ENCODE results near the gene CDC26. TPM values are rescaled to one million over a fixed set of nuclear protein-coding genes. Genes with fewer than 3 reads are reported as not detected.

CDC26 gene
- total RNA-seq, 1 experiment from 2014 or later: 22.0 TPM

- Histone ChIP-seq H3K4me1 (ENCODE audit: control insufficient read depth in 1 of 2, insufficient read depth in 2 of 2, low read length in 2 of 2) (peaks cover 0 to 9% of the 10 kb centered on the region in 2 experiments; a peak in 2 of 4 replicates), H3K27me3 (ENCODE audit: insufficient read depth, low read length) (no peaks in the 10 kb centered on the region), H4K20me1 (ENCODE audit: insufficient read depth) (no peaks in the 10 kb centered on the region), H3K9me2 (ENCODE audit: insufficient read depth) (no peaks in the 10 kb centered on the region), H3K27ac (ENCODE audit: low read depth, low read length) (no peak overlapping the region), H3K9me3 (ENCODE audit: control insufficient read depth in 1 of 2, insufficient read depth in 1 of 2, low read depth in 1 of 2, low read length in 2 of 2) (no peaks in the 10 kb centered on the region), H3K4me3 (replicated peaks in 1 of 2; ENCODE audit: low read depth in 1 of 2, low read length in 2 of 2) (no peak overlapping the region), H3K36me3 (ENCODE audit: control insufficient read depth in 1 of 2, insufficient read depth in 2 of 2, low read length in 2 of 2) (peaks cover 21 to 23% of the 10 kb centered on the region in 2 experiments; a peak in 3 of 4 replicates), H3K4me2 (ENCODE audit: low read length) (no peak overlapping the region), H2AFZ (ENCODE audit: low read depth, low read length, poor library complexity, severe bottlenecking) (no peak overlapping the region), H3K9ac (ENCODE audit: low read length) (no peak overlapping the region), H3K79me2 (ENCODE audit: insufficient read depth, low read length) (peaks cover 15% of the 10 kb centered on the region)
- no TSS peak for BruUV-seq (replicated peaks)
- RAD21 ChIA-PET (ENCODE audit: low non-redundant PET in 1 of 2, low total read pairs in 2 of 2, uncharacterized antibody in 2 of 2, unreplicated experiment in 2 of 2): no interaction called here
- TF ChIP-seq SP1 (IDR thresholded peaks at IDR 0.05; ENCODE audit: low read depth): no peak
- POLR2A ChIA-PET: no interaction called here
- DNase-seq (ENCODE audit: low read depth, low spot score): no peak
- CTCF ChIA-PET: no interaction called here
- no peak for ATAC-seq
- intact Hi-C loops (cut with micrococcal nuclease): loop anchor here (10.0 kb wide), 1 partner anchor 345 kb away; no protein-coding TSS in a partner anchor
These were observed 5.5 kb downstream of the CDC26 start for GRCh38 chr9:113269871-113270270.

DNA sequence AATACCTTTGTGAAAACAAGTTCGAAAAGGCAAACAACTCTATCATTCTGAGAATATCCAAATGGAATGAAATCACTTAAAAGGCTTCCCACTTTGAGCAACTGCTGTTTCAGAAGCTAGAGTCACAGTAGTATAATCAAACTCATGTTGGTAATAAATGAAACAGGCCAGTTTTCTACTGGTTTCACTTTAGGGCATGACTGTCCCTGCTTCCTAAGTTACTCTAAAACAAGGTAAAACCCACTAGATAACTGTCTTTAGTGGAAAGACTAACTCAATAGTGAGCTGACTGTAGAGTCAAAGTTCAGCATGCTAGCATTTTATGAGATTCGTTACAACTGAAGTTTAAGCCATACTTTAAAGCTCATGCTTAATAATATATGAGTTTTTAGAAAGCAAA lies 6.0 kb downstream of the CDC26 start:
- Histone ChIP-seq H3K36me3 (ENCODE audit: control insufficient read depth in 1 of 2, insufficient read depth in 2 of 2, low read length in 2 of 2) (peaks cover 21 to 23% of the 10 kb centered on the region in 2 experiments; a peak in 3 of 4 replicates), H3K9me3 (ENCODE audit: control insufficient read depth in 1 of 2, insufficient read depth in 1 of 2, low read depth in 1 of 2, low read length in 2 of 2) (no peaks in the 10 kb centered on the region), H3K27me3 (ENCODE audit: insufficient read depth, low read length) (no peaks in the 10 kb centered on the region), H3K4me1 (ENCODE audit: control insufficient read depth in 1 of 2, insufficient read depth in 2 of 2, low read length in 2 of 2) (peaks cover 0 to 5% of the 10 kb centered on the region in 2 experiments; a peak in 2 of 4 replicates), H4K20me1 (ENCODE audit: insufficient read depth) (no peaks in the 10 kb centered on the region), H3K4me3 (replicated peaks in 1 of 2; ENCODE audit: low read depth in 1 of 2, low read length in 2 of 2) (no peak overlapping the region), H3K4me2 (ENCODE audit: low read length) (no peak overlapping the region), H2AFZ (ENCODE audit: low read depth, low read length, poor library complexity, severe bottlenecking) (no peak overlapping the region), H3K79me2 (ENCODE audit: insufficient read depth, low read length) (peaks cover 11% of the 10 kb centered on the region), H3K9ac (ENCODE audit: low read length) (no peak overlapping the region), H3K9me2 (ENCODE audit: insufficient read depth) (no peaks in the 10 kb centered on the region), H3K27ac (ENCODE audit: low read depth, low read length) (no peak overlapping the region)
- ChIA-PET RAD21 (ENCODE audit: low non-redundant PET in 1 of 2, low total read pairs in 2 of 2, uncharacterized antibody in 2 of 2, unreplicated experiment in 2 of 2) (no interaction called here), CTCF (no interaction called here), POLR2A (no interaction called here)
- no TSS peak for BruUV-seq (replicated peaks)
- TF ChIP-seq SIN3A (IDR thresholded peaks at IDR 0.05; ENCODE audit: low read depth) (no peak), ZNF274 (IDR thresholded peaks at IDR 0.05; ENCODE audit: low read depth, low read length) (no peak), SP1 (IDR thresholded peaks at IDR 0.05; ENCODE audit: low read depth) (no peak), ELF1 (IDR thresholded peaks at IDR 0.05; ENCODE audit: borderline replicate concordance, low read depth) (no peak), YY1 (IDR thresholded peaks at IDR 0.05; ENCODE audit: extremely low read depth, insufficient replicate concordance, low read depth, low read length) (no peak), POLR2AphosphoS5 (IDR thresholded peaks at IDR 0.05; ENCODE audit: low read depth, low read length) (no peak), EGR1 (IDR thresholded peaks at IDR 0.05; ENCODE audit: low read depth) (no peak), CEBPB (IDR thresholded peaks at IDR 0.05; ENCODE audit: low read depth) (no peak), RAD21 (IDR thresholded peaks at IDR 0.05; ENCODE audit: low read depth) (no peak), EZH2phosphoT487 (IDR thresholded peaks at IDR 0.05; ENCODE audit: borderline replicate concordance) (no peak)
- TF ChIP-seq, protein P1, sequence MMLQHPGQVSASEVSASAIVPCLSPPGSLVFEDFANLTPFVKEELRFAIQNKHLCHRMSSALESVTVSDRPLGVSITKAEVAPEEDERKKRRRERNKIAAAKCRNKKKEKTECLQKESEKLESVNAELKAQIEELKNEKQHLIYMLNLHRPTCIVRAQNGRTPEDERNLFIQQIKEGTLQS (IDR thresholded peaks at IDR 0.05): no peak
- TF ChIP-seq, protein P2, sequence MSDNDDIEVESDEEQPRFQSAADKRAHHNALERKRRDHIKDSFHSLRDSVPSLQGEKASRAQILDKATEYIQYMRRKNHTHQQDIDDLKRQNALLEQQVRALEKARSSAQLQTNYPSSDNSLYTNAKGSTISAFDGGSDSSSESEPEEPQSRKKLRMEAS (IDR thresholded peaks at IDR 0.05): no peak
- TF ChIP-seq, protein P3, sequence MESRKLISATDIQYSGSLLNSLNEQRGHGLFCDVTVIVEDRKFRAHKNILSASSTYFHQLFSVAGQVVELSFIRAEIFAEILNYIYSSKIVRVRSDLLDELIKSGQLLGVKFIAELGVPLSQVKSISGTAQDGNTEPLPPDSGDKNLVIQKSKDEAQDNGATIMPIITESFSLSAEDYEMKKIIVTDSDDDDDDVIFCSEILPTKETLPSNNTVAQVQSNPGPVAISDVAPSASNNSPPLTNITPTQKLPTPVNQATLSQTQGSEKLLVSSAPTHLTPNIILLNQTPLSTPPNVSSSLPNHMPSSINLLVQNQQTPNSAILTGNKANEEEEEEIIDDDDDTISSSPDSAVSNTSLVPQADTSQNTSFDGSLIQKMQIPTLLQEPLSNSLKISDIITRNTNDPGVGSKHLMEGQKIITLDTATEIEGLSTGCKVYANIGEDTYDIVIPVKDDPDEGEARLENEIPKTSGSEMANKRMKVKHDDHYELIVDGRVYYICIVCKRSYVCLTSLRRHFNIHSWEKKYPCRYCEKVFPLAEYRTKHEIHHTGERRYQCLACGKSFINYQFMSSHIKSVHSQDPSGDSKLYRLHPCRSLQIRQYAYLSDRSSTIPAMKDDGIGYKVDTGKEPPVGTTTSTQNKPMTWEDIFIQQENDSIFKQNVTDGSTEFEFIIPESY (IDR thresholded peaks at IDR 0.05; ENCODE audit: extremely low read depth, insufficient replicate concordance, low read length): no peak
- DNase-seq (ENCODE audit: low read depth, low spot score): no peak
- intact Hi-C loops (cut with micrococcal nuclease): no loop called here
- ATAC-seq: no peak
